GM21723 (cell line): ENCODE results near the gene CMSS1.

Experiments
- ATAC-seq: cut with Tn5 transposase; IDR thresholded peaks from one replicate; pipeline ENCODE4 v1.9.1; 2021; ENCODE audit warnings: mild to moderate bottlenecking, moderate library complexity; ENCODE audit not compliant: unreplicated experiment

CMSS1 gene

DNA sequence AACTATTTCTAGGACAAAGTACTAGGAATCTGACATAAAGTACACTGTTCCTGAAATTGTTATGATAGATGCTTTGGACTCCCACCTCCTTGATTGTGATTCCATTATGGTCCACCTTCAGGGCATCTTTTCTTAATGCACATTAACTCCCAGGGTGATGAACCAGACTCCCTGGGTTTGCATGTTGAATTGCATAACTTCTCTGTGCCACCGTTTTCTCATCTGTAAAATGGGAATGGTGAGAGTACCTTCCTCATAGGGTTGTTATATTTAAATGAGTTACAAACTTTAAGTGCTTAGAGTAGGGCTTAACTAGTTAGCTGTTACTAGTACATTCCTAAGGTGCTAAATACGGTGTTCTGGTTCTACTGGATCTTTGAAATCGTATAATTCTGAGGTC, 81.9 kb downstream of the CMSS1 start:
- ATAC-seq, result no peak

DNA sequence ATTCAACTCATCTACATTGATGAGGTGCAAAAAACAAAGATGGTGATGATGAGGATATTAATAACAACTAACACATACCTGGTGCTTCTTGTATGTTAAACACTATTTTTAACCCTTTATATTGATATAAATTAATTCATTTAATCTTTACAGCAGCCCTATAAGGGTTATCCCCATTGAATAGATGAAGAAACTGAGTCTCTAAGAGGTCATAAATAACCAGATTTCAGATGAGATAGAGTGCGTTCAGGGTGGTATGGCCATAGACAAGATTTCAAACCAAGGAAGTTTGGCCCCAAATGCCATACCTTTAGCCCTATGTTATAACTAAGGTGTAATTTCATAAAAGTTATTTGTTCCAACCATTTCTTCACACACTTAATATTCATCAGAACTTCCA, 82.6 kb downstream of the CMSS1 start:
- no peak for ATAC-seq

DNA sequence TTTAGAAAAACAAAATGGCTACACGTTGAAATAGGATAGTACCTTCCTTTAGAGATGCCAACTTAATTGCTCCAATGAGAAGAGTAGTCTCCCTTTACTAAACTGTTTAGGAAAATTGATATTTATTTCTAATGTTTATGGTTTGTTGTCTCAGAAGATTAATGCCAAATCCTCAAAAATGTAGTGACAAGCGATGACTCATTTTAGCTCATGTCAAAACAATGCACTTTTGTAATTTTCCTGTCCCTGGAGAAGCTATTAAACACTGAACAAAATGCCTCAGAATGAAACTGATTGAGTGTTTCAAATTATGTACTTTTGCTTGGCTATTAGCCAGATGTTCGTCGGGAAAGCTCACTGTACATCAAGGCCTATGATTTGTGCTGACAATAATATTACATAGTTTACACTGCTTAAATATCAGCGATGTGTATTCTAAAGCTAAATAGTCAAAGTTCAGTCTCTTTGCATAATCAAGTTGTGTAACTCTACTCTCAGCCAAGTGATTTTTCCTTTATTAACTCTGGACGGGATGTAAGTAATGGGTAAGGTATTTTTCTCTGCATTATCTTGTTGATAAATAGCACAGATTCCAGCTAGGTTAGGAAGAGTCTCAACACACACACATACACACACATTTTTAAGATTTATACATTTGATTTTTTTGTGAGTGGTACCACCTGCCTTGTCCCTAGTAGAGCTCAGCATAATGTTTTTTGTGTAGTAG, 83.7 kb downstream of the CMSS1 start:
- no peak for ATAC-seq

- no peak for ATAC-seq
Observed at GRCh38 chr3:99902091-99902490, 84.4 kb downstream of the CMSS1 start.

DNA sequence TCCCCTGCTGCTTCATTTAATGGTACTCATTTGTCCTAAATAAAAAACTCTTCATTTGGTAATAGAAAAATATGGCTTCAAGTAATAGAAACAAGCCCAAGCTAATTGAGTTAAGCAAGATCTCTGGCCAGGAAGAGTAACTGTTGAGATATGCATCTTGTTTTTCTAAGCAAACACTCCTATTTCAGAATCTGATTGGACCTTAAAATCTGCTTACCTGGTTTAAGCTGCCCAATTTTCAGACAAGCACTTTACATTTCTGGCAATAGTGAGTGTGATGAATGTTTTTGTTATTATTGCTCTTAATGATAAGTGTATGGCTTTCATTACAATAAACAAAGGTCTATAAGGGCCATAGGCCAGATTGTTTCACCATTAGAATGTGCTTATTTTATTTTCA, 86.2 kb downstream of the CMSS1 start:
- no peak for ATAC-seq

DNA sequence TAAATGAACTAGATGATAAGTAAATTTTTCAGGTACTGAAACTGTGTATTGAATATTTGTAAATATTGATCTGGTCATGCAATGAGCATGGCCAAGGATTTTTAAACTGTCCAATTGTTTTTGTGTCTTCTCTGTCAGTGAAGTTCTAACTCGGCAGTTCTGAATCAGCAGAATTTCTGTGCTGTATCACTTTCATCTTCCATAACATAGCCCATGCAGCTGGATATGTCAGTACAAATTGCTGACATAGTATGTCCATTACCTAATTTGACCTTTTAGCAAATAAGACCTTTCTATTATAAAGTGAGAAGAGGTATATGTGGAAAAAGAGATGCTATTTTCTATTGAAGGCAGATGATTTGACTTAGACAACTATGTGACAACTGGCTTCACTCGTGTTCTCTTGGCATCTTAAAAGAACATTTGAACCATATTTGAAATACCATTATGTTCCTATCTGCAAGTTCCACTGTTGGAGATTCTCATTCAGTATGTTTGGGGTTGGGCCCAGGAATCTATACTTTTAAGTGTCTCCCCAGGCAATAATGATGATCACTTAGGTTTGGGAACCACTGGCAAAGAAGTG, 90.4 kb downstream of the CMSS1 start:
- ATAC-seq, result no peak

- no peak for ATAC-seq
Observed at GRCh38 chr3:99909714-99910495, 92.2 kb downstream of the CMSS1 start.

GRCh38 chr3:99910752-99911290, 93.2 kb downstream of the CMSS1 start:
- no peak for ATAC-seq

DNA sequence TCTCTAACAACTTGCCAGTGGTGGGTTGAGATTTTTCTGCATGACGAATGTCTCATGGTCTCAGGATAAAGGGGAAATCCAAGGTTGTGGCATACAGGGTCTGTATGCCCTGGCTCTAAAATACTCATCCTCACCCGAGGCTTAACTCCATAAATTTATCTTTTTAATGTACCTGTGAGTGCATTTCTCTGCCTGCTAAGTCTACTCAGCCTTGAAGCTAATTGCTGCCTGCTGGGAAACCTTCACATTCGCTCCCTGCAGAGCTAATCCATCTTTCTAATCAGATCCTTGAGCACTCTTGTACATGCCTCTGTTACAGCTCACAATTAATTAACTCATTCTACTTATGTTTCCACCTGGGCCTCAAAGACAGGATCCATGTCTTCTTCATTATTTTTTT, 93.8 kb downstream of the CMSS1 start:
- no peak for ATAC-seq

DNA sequence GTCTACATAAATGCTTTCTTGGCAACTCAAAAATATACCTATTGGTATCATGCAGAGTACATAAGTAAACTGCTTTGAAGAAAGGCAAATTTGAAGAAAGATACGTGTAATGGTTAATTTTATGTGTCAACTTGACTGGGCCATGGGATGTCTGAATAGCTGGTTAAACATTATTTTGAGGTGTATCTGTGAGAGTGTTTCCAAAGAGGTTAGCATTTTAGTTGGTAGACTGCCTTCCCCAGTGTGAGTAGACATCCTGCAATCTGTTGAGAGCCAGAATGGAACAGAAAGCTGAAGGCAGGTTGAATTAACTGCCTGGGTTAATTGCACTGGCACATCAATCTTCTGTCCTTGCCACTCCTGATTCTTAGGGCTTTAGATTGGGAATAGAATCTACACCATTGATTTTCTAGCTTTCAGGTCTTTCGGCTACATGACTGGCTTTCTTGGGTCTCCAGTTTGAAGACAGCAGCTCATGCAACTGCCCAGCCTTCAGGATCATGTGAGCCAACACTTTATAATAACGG, 98.3 kb downstream of the CMSS1 start:
- ATAC-seq, result no peak

DNA sequence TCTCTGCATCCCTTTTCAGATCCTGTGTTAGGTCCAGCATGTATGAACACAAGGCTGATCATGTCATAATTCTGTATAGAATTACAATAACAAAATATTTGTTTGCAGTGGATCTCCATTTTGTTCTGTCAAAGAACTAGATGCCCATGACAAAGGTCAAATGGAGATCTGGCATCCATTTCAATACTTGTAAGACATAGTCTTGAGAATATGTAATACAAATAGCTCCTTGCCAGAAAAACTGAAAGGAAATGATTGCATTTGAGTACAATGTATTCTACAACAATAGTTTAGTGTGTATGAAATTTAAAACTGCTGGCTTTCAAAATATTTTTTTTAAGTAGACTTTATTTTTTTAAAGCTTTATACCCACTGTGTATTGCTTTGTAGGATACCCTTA, 101.1 kb downstream of the CMSS1 start:
- no peak for ATAC-seq

GRCh38 chr3:99919694-99920093, 102.0 kb downstream of the CMSS1 start:
- ATAC-seq, result no peak

GRCh38 chr3:99920481-99921376, 103.1 kb downstream of the CMSS1 start:
- ATAC-seq, result no peak

- no peak for ATAC-seq
Observed at GRCh38 chr3:99921377-99921695, 103.7 kb downstream of the CMSS1 start.

DNA sequence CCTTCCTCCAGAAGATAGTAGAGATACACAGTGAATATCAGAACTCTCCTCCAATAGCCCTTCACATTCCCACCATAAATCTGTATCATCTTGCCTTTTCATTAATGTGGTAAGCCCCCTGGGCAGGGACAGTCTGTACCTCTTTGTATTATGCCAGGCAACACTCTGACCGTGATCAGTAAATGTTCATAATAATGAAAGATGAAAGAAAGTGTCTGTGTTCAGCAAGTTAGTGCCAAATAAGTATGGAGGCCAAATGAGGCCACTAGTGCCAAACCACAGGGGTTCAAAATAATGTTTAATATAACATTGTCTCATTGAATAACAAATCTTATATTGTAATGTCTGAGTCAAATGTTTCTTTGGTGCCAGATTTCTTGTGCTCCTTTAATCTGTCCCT, 104.3 kb downstream of the CMSS1 start:
- no peak for ATAC-seq

GRCh38 chr3:99923873-99924272, 106.2 kb downstream of the CMSS1 start:
- no peak for ATAC-seq

- no peak for ATAC-seq
Observed at GRCh38 chr3:99925584-99926230, 108.0 kb downstream of the CMSS1 start.

DNA sequence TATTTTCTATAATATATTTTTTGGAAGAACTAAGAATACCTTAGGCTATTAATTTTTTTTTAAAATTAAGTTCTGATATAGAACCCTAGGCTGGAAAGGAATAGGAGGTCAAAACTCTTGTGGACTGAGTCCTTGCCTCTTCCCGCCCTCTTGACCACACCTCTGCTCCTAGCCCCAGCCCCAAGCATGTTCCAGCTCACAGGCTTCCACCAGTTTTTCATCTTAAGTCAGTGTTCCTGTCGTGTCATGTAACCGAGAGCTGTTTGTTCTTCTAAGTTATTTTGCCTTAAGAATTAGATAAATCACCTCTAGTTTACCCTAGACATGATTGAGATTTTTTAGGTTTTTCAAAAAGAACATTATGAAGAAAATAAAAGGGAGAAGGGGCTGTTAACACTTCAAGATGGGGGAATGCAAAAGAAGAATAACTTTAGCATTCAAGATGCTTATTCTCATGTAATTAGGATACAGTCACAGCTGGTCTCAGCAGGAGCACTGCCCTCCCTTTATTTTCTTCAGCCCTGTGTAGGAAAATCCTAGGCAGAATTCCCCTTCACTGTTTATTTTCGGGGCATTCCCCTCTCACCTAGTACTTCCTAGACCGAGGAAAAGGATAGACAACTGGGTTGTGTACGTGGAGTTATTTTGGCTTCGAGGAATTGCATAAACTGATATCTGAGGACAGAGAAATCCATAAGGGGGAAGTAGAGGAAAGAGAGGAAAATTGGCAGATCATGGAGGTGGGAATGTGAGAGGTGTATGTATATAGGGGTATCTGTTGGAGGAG, 110.2 kb downstream of the CMSS1 start:
- no peak for ATAC-seq
